NB4 (cell line): ENCODE results near the gene PPFIA2.

Experiments used
- DNase-seq: peaks from one replicate; pipeline ENCODE4 v3.0.0; 2010; ENCODE audit warnings: low read depth
- H3K4me3 ChIP-seq: one replicate; pipeline ENCODE4 v1.5.1; 2011; ENCODE audit warnings: mild to moderate bottlenecking, low read depth, low read length, moderate library complexity
- MYC ChIP-seq: IDR thresholded peaks from 2 replicates; pipeline ENCODE4 v1.6.1; 2011; ENCODE audit warnings: low read depth, low read length
- POLR2A ChIP-seq: IDR thresholded peaks from 2 replicates; pipeline ENCODE4 v1.6.1; 2011; ENCODE audit warnings: mild to moderate bottlenecking; ENCODE audit not compliant: insufficient read length; ENCODE audit errors: extremely low read depth
- TF ChIP-seq, protein P1 (sequence below): IDR thresholded peaks from one replicate; pipeline ENCODE4 v1.5.1; 2012; ENCODE audit warnings: low read depth, low read length
- TF ChIP-seq, protein P2 (sequence below): IDR thresholded peaks from 2 replicates; pipeline ENCODE4 v1.6.1; 2011; ENCODE audit warnings: low read depth, low read length

The PPFIA2 gene

GRCh38 chr12:81644503-81644902, 114.6 kb downstream of the PPFIA2 start:
- no peak for TF ChIP-seq POLR2A
- TF ChIP-seq, protein P1, sequence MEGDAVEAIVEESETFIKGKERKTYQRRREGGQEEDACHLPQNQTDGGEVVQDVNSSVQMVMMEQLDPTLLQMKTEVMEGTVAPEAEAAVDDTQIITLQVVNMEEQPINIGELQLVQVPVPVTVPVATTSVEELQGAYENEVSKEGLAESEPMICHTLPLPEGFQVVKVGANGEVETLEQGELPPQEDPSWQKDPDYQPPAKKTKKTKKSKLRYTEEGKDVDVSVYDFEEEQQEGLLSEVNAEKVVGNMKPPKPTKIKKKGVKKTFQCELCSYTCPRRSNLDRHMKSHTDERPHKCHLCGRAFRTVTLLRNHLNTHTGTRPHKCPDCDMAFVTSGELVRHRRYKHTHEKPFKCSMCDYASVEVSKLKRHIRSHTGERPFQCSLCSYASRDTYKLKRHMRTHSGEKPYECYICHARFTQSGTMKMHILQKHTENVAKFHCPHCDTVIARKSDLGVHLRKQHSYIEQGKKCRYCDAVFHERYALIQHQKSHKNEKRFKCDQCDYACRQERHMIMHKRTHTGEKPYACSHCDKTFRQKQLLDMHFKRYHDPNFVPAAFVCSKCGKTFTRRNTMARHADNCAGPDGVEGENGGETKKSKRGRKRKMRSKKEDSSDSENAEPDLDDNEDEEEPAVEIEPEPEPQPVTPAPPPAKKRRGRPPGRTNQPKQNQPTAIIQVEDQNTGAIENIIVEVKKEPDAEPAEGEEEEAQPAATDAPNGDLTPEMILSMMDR = no peak
- TF ChIP-seq, protein P2, sequence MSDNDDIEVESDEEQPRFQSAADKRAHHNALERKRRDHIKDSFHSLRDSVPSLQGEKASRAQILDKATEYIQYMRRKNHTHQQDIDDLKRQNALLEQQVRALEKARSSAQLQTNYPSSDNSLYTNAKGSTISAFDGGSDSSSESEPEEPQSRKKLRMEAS = peak; percentile 22; the same call in 1 of the 2 replicates
- TF ChIP-seq MYC = no peak
- peak; percentile 51 for DNase-seq
- H3K4me3 ChIP-seq = no peak overlapping the region

GRCh38 chr12:81639196-81639595, 120.0 kb downstream of the PPFIA2 start:
- H3K4me3 ChIP-seq = no peak overlapping the region
- DNase-seq = no peak
- TF ChIP-seq, protein P2 = no peak
- TF ChIP-seq, protein P1 = no peak
- TF ChIP-seq POLR2A = no peak
- no peak for TF ChIP-seq MYC

- no peak for DNase-seq
- no peak for TF ChIP-seq MYC
Measured at GRCh38 chr12:81633127-81633526, 126.0 kb downstream of the PPFIA2 start.

GRCh38 chr12:81627336-81628189, 131.6 kb downstream of the PPFIA2 start:
- peak; percentile 52 for DNase-seq
- TF ChIP-seq POLR2A = no peak
- TF ChIP-seq, protein P1 = peak; percentile 42
- no peak overlapping the region for H3K4me3 ChIP-seq

More at GRCh38 chr12:81633127-81633526, 126.0 kb downstream of the PPFIA2 start:
- no peak overlapping the region for H3K4me3 ChIP-seq

- no peak for TF ChIP-seq POLR2A
- TF ChIP-seq, protein P1 = no peak
- TF ChIP-seq, protein P2 = no peak
- TF ChIP-seq MYC = no peak
- no peak overlapping the region for H3K4me3 ChIP-seq
- no peak for DNase-seq
Measured at GRCh38 chr12:81626406-81626805, 132.7 kb downstream of the PPFIA2 start.

DNA sequence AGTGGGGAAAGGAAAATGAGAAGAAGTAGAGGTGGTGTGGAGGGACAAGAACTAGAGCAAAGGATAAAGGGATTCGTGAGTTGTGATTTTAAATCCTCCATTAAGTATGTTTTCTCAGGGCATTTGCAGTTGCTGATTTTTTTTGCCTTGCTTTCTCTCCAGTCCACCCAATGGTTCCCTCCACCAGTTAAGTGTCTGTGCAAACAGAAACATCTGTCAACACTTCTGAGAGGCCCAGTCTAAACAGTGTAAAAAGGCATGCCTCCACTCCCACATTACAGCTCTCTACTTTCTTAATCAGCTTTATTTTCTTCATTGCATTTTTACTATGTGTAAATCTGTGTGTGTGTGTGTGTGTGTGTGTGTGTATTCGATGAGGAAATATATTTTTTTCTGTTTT, 141.2 kb downstream of the PPFIA2 start:
- no peak overlapping the region for H3K4me3 ChIP-seq
- DNase-seq = no peak
- TF ChIP-seq, protein P2 = no peak
- TF ChIP-seq POLR2A = no peak

- no peak for DNase-seq
- no peak overlapping the region for H3K4me3 ChIP-seq
- TF ChIP-seq, protein P1 = no peak
- TF ChIP-seq POLR2A (no peak), MYC (no peak)
- TF ChIP-seq, protein P2 = no peak
Measured at GRCh38 chr12:81615026-81615588, 144.0 kb downstream of the PPFIA2 start.
